Left renal cortex interstitium (tissue), 4 donors: ENCODE results near the gene NKX2-1. TPM values are rescaled to one million over a fixed set of nuclear protein-coding genes. Genes with fewer than 3 reads are reported as not detected.
"Not testable (repeated sequence)": the region's sequence is repeated elsewhere in the genome, so short reads cannot be mapped to it uniquely, and the experiment has no call there.

Source experiments
- DNase-seq, 4 donors: peaks; one replicate each; pipeline ENCODE4 v3.0.0-alpha.2; 2013; ENCODE audit warnings: low read depth in 4 of 4, low spot score in 2 of 4, missing footprints in 1 of 4
- polyA plus RNA-seq, 4 donors: library from polyadenylated mRNA; unstranded; fragments of 120-200 nt; gene quantifications; one replicate each; pipeline ENCODE4 v1.2.1, GENCODE V29; 2013; ENCODE audit not compliant: insufficient read length in 4 of 4

Gene NKX2-1
- not detected for polyA plus RNA-seq

DNA sequence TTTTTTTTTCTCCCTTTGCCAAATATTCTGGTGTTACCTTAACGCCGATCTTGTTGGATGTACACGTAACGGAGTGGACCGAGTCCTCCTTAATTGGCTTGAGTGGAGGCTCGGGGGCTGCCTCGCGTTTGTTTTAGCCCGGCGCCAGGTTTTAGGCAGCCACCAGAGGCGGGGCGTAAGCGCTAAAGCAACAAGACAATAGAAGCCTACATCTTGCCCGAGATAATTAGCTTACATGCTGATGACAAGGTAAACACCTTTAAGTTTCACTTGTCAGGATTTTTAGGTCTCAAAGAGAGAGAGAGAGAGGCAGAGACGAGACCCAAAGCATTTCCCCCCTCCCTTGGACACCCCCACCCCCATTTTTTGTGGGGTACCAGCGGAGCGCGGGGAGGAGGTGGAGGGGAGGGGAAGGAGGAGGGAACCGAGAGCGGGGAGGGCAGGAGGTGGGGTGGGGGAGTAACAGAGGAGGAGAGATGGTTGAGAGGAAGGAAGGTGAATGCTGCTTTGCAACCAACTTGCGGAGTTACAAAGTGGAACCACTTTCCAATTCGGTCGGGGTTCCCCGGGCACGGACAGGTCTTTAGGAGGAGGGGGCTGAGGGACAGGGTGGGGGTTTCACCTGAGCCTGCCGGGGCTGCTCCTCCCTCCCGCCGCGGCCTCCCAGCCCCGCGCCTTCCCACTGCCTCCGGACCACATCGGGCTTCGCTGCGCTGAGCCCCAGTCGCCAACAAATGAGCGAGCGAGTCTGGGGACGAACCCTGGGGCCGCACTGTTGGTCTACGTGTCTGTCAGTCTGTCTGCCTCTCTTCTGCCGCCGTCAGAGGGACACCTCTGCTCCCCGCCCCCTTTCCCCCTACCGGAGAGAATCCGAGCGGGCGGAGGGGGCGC, at the start of gene NKX2-1:
NKX2-1 (minus strand) TSS at position 802 of the 891 bp plus-strand sequence; CDS start at position 699, 103 bp downstream.
- DNase-seq: no peak

GRCh38 chr14:36556811-36557433, 36.9 kb upstream of the NKX2-1 start:
- no peak for DNase-seq

DNA sequence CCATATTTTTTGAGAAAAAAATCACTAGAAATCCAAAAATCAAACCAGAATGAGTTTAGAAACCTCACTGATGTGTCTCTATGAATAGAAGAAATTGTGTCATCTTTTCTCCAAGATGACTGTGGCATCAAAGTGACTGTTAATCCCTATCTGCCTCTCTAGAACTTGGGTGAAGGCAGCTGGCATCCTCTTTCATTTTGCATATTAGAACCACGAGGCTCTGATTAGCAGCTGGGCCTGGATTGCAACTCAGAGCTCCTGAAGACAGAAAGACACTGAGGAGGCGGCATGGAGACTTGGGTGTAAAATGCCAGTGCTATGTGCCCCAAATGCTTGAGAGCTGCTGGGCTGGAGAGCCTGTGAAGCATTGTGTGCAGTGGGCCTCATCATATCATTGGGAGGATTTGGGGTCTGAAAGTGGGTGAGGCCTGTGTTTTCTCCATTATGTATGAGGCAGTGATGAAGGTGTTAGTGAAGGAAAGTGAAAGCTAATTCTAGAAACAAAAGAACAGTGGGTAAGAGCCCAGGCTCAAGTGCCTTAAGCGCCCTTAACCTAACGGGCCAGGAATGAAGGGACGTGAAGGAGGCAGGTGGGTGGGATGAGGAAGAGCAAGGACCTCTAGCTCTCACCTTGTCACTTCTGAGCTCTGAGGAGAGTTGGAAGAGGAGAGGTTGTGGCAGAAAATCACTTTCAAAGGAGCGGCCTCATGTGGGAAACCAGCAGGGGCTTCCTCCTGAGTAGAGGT, 36.1 kb upstream of the NKX2-1 start:
- DNase-seq: no peak

DNA sequence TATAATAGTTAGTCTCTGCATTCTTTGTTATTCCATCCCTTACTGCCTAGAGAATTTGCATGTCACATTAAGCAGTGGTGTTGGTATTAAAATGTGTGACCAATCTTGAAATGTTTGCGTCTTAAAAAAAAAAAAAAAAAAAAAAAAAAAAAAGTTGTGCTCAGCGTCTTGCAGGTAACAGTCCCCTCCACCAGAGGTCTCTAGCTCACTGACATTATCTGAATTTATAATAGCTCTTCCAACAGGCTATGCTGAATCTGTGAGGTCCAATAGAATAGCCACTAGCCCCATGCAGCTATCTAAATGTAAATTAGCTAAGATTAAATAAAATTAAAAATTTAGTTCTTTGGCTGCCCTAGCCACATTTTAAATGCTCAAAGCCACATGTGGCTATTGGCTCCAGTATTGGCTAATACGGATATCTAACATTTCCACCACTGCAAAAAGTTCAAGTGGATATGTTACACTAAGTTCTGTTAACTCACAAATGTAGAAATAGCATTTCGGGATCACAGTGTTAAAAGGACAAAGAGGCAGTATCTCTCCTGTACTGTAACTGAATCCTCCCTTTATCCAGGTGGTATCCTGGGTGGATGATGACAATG, 33.7 kb upstream of the NKX2-1 start:
- DNase-seq: peak in 1 of 4 donors; percentile 20

DNA sequence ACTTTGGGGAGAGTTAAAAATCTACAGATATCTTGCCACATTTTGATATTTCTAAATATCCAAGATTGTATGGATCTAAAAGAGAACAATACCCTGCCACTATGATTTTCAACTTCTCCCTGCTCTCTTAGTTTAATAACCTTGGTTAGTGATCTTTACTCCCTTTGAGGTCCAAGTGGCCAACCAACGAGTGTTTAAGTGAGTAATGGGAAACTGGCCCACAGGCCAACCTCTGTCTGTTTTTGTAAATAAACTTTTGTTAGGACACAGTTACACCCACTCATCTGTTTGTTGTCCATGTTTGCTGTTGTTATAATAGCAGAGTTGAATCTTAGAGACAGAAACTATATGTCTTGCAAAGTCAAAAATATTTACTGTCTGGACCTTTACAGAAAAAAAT, 30.9 kb upstream of the NKX2-1 start:
- DNase-seq: no peak

GRCh38 chr14:36544280-36544679, 24.2 kb upstream of the NKX2-1 start:
- DNase-seq: not testable (repeated sequence)

DNA sequence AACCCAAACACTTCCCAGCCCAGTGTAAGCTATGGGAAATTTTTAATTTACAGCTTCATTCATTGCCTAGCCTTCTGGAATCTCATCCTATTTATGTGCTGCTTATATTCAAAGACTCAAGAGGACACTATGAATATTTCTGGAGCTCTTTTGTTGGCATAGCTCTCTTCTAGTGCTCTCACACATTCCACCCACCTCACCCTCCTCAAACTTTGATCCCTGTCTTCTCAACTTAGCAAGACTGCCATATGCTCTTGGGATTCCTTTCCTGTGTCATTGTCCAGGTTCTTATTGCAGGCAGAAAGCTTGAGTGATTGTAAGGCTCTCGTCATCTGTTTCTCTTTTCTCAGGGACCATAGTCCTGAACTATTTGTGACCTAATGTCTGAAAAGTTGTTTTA, 18.0 kb upstream of the NKX2-1 start:
- no peak for DNase-seq

DNA sequence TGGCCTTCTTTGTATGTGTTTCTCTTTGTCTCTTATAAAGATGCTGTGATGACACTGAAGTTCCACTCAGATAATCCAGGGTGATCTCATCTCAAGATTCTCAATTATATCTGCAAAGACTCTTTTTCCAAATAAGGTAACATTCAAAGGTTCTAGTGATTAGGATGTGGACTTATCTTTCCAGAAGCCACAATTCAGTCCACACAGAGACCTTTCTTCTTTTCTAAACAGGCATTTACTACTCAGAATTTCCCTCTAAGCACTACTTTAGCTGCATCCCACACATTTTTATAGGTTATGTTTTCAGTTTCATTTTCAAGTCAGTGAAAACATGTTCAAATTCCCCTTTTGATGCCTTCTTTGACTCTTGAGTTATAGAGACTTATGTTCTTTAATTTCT, 9.0 kb upstream of the NKX2-1 start:
- DNase-seq: no peak

GRCh38 chr14:36525746-36526099, 5.7 kb upstream of the NKX2-1 start:
- DNase-seq: no peak

DNA sequence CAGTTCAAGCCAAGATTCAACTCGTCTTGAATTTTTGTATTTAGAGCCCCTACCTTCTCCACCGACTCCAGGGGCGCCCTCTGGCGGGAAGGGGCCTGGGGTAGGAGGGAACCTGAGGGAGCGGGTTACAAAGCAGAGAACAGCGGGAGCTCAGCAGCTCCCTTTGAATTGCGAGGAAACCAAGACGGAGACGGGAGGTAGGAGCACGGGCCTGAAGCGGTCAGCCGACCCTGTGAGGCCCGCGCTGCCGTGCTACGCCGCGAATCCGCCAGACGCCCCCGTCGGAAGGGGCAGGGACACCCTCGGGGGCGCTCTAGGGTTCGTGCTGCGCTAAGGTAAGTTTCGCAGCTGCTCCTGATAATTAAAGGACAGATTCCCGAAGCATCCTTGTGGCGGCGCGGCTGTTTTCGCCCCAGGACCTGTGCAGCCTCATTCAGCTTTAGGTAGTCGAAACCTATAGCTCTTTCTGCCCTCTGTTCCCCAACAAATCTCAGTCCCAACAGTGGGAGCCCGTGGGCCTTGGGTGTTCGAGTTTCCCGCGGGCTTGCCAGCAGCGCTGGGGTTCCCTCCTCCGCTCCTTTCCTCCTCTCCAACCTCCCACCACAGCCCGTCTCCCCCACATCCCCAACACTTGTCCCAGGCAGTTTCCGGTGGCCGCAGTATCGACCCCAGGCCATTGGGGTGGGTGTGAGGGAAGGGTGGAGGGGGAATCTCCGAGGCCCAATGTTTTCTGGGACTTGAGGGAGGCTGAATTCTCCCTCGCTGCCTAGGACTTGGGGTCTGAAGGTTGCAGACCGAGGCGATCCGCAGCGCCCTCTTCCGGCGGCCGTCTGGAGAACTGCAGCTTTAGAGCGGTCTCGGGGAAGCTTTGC, 5.1 kb upstream of the NKX2-1 start:
- no peak for DNase-seq

DNA sequence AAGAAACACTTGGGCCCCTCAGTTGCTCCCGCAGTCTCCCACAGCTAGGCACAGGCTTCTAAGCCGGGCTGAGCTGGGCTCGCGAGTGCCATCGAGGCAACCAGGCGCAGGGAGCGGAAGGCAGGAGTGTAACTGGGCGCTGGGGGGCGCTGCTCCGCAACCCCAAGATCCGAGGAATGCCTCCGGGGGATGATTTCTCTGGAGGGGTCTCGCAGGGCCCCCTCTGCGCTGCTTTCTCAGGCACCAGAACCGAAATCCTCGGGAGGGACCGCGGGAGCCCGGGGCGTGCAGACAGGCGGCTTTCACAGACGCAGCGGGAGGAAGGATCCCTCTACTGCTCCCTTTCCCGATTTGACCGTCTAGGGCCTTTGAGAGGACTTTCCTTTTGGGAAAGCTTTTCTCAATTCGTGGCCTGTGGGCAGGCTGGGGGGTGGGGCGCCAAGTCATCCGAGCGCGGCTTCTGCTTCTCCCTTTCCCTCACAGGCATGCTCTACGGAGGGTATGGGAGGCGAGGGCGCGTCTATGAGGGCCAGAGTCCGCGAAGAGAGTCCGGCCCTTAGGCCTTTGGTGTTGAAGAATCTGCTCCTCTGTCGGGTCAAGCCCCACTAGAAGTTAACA, 4.3 kb upstream of the NKX2-1 start:
- DNase-seq: no peak

- no peak for DNase-seq
Measured at GRCh38 chr14:36522972-36523715, 3.1 kb upstream of the NKX2-1 start.

GRCh38 chr14:36522347-36522971, 2.4 kb upstream of the NKX2-1 start:
- DNase-seq: no peak

DNA sequence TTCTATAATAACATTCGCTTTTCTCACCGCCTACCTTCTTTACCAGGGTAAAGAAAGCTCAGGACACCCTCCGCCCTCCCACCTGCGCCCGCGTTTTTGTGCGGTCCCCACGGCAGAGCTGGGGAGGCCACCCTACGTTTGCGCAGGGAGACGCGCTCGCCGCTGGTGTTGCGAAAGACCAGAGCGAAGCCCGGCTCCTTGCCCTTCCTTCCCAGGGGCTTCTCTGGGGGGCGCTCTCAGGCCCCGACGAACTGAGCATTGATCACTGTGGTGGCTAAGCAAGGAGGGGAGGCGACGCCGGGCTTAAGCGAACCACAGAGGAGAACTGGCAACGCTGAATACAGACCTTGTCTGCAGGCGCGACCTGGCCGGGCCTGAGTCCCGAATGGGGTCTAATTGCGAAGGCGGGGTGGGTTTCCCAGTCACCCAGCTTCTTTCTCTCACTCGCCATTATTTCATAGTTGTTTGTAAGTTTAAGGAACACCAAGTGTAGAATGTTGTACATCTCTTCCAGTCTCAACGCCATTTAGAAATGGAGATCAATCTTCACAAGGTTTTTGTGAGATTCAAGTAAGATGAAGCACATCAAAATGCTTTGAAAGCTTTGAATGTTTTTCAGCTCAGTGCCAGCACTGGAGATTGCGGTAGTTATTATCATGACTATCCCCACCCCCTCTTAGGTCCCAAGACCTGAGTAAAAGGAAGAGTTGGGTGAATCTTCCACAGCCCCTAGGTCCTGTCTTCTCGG, 1.7 kb upstream of the NKX2-1 start:
- no peak for DNase-seq

- no peak for DNase-seq
Measured at GRCh38 chr14:36520601-36521525, 831 bp upstream of the NKX2-1 start.

DNA sequence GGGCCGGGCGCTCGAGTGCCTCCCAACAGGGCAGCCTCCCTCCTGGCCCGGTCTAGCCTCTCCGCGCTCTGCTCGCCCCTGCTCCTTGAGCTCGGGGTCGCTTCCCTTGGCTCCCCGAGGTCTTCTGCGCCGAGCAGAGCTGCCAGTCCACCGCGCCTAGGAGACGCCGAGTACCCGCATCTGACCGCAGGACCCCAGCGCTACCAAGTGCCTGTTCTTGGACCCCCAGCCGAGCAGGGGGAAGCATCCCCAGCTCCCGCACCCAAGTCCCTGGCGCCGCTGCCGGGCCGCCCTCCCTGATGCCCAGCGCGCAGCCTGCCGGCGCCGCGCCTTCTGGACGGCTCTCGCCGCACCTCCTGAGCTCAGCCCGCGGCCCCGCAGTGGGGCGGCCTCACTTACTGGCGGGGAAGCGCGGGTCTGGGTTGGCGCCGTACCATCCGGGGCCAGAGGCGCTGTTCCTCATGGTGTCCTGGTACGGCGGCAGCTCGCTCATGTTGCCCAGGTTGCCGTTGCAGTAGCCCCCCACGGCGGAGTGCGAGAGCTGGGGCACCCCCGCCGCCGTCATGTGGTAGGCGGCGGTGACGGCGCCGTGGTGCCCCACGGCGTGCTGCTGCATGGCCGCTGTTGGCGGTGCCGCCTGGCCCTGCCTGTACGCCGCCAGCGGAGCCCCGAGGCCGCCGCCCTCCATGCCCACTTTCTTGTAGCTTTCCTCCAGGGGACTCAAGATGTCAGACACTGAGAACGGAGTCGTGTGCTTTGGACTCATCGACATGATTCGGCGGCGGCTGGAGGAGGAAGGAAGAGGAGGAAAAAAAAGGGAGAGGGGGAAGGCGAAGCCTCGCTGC, 1.2 kb downstream of the NKX2-1 start:
- no peak for DNase-seq
